Body of pancreas (tissue), 4 donors: ENCODE data around the gene ARFIP1.
"Not testable (repeated sequence)": the region's sequence is repeated elsewhere in the genome, so short reads cannot be mapped to it uniquely, and the experiment has no call there.

ENCODE experiments used
- CTCF ChIP-seq, 7 experiments: fragments of 450-650 bp in 4 of 7; fragments of 200-600 bp in 3 of 7; sonication (generic) in 3 of 7; IDR thresholded peaks; one replicate each; pipeline ENCODE4 v1.5.1; 2016 to 2019; ENCODE audit warnings: antibody characterized with exemption in 7 of 7
- POLR2A ChIP-seq, 3 donors: fragments of 450-650 bp; IDR thresholded peaks; one replicate each; pipeline ENCODE4 v1.6.1; 2016; ENCODE audit warnings: antibody characterized with exemption in 3 of 3, mild to moderate bottlenecking in 2 of 3

GRCh38 chr4:152765069-152765737 lies 14.6 kb upstream of the ARFIP1 start:
- not testable (repeated sequence) for TF ChIP-seq CTCF, POLR2A (IDR thresholded peaks at IDR 0.05)
